Mesendoderm (in vitro differentiated cells): ENCODE data around the gene SAMD4A.
"Not testable (repeated sequence)": the region's sequence is repeated elsewhere in the genome, so short reads cannot be mapped to it uniquely, and the experiment has no call there.

ENCODE experiments used
- DNase-seq: peaks from one replicate; pipeline ENCODE4 v3.0.0; 2013
- H2AK5ac ChIP-seq: 2 replicates; pipeline ENCODE4 v1.6.1; 2013; ENCODE audit warnings: low read length, inconsistent platforms
- H2BK120ac ChIP-seq: 2 replicates; pipeline ENCODE4 v1.6.1; 2013; ENCODE audit warnings: low read depth, mild to moderate bottlenecking, low read length, moderate library complexity, mixed read lengths
- H2BK15ac ChIP-seq: replicated peaks from 2 replicates; pipeline ENCODE4 v1.6.1; 2013; ENCODE audit warnings: low read depth, mild to moderate bottlenecking, moderate library complexity
- H2BK5ac ChIP-seq: 2 replicates; pipeline ENCODE4 v1.6.1; 2013; ENCODE audit warnings: low read length, inconsistent platforms
- H3K18ac ChIP-seq: 2 replicates; pipeline ENCODE4 v1.6.1; 2013; ENCODE audit warnings: mild to moderate bottlenecking, low read length, mixed read lengths
- H3K23ac ChIP-seq: one replicate; pipeline ENCODE4 v1.6.1; 2013; ENCODE audit warnings: low read length
- H3K27ac ChIP-seq: 2 replicates; pipeline ENCODE4 v1.5.1; 2013; ENCODE audit warnings: low read depth, mild to moderate bottlenecking, inconsistent platforms, low read length, moderate library complexity
- H3K27me3 ChIP-seq: 2 replicates; pipeline ENCODE4 v1.6.1; 2013; ENCODE audit warnings: low read length, control low read depth, mild to moderate bottlenecking, inconsistent platforms; ENCODE audit not compliant: insufficient read depth, poor library complexity
- H3K36me3 ChIP-seq: 2 replicates; pipeline ENCODE4 v1.6.1; 2013; ENCODE audit warnings: low read length, inconsistent platforms; ENCODE audit not compliant: control insufficient read depth, insufficient read depth
- H3K4ac ChIP-seq: one replicate; pipeline ENCODE4 v1.6.1; 2013; ENCODE audit warnings: low read depth, mild to moderate bottlenecking, low read length, moderate library complexity
- H3K4me1 ChIP-seq: 2 replicates; pipeline ENCODE4 v1.6.1; 2013; ENCODE audit warnings: low read depth, low read length, inconsistent platforms; ENCODE audit not compliant: control insufficient read depth
- H3K4me2 ChIP-seq: 2 replicates; pipeline ENCODE4 v1.6.1; 2013; ENCODE audit warnings: low read length
- H3K4me3 ChIP-seq: 2 replicates; pipeline ENCODE4 v1.5.1; 2013; ENCODE audit warnings: mild to moderate bottlenecking, low read length
- H3K56ac ChIP-seq: one replicate; pipeline ENCODE4 v1.6.1; 2013; ENCODE audit warnings: low read length
- H3K79me1 ChIP-seq: 2 replicates; pipeline ENCODE4 v1.6.1; 2013; ENCODE audit warnings: low read length, inconsistent platforms
- H3K79me2 ChIP-seq: 2 replicates; pipeline ENCODE4 v1.6.1; 2013; ENCODE audit warnings: mild to moderate bottlenecking, low read length; ENCODE audit not compliant: control insufficient read depth, insufficient read depth
- H3K9ac ChIP-seq: 2 replicates; pipeline ENCODE4 v1.6.1; 2013; ENCODE audit warnings: low read length, inconsistent platforms
- H4K5ac ChIP-seq: one replicate; pipeline ENCODE4 v1.6.1; 2013; ENCODE audit warnings: low read length
- H4K8ac ChIP-seq: one replicate; pipeline ENCODE4 v1.6.1; 2013; ENCODE audit warnings: low read depth, mild to moderate bottlenecking, control low read depth, low read length, moderate library complexity
- WGBS: extraction: QIAGEN DNeasy Blood & Tissue Kit; methylation state at CpG from one replicate; pipeline ENCODE4 v1.1.7; 2013; ENCODE audit warnings: low lambda C conversion rate, missing lambda C conversion rate; ENCODE audit not compliant: insufficient coverage; ENCODE audit errors: extremely low coverage; 5-methylcytosine and 5-hydroxymethylcytosine counted together

SAMD4A gene

GRCh38 chr14:54623279-54624004 is 56.5 kb downstream of the SAMD4A start:
- H3K27ac ChIP-seq = no peak overlapping the region
- H2AK5ac ChIP-seq = no peak overlapping the region

DNA sequence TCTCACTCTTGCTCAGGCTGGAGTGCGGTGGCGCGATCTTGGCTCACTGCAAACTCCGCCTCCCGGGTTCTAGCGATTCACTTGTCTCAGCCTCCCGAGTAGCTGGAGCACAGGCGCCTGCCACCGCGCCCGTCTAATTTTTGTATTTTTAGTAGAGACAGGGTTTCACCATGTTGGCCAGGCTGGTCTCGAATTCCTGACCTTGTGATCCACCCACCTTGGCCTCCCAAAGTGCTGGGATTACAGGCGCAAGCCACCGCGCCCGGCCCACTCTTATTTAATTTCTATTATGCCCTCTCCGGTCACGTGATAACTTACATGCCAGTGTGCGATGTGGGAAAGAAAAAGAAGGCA is 57.1 kb downstream of the SAMD4A start:
- H3K9ac ChIP-seq, H3K27me3 ChIP-seq, H2BK5ac ChIP-seq, H2AK5ac ChIP-seq, H3K56ac ChIP-seq, H3K4me3 ChIP-seq, H3K79me2 ChIP-seq, H4K8ac ChIP-seq, H3K4ac ChIP-seq, H4K5ac ChIP-seq, H3K4me2 ChIP-seq, H3K18ac ChIP-seq, H3K27ac ChIP-seq, H2BK15ac ChIP-seq, H3K36me3 ChIP-seq, H2BK120ac ChIP-seq, H3K23ac ChIP-seq, H3K4me1 ChIP-seq, DNase-seq: not testable (repeated sequence)
- peaks cover 10% of the 10 kb centered on the region for H3K79me1 ChIP-seq
- no CpG with 5 or more reads among the region's 19 CpGs for WGBS

More at GRCh38 chr14:54623279-54624004, 56.5 kb downstream of the SAMD4A start:
- no CpG with 5 or more reads among the region's 1 CpG for WGBS
- Histone ChIP-seq H4K8ac (no peak overlapping the region), H3K23ac (no peak overlapping the region), H3K4me3 (no peak overlapping the region), H3K4me2 (no peak overlapping the region), H4K5ac (no peak overlapping the region), H3K36me3 (no peaks in the 10 kb centered on the region), H3K4ac (no peak overlapping the region), H3K79me2 (peaks cover 8% of the 10 kb centered on the region), H2BK120ac (no peak overlapping the region), H3K18ac (no peak overlapping the region), H2BK15ac (no peak overlapping the region), H2BK5ac (no peak overlapping the region), H3K9ac (no peak overlapping the region), H3K27me3 (no peaks in the 10 kb centered on the region), H3K79me1 (peaks cover 10% of the 10 kb centered on the region), H3K4me1 (peaks cover 3% of the 10 kb centered on the region), H3K56ac (no peak overlapping the region)
- no peak for DNase-seq

DNA sequence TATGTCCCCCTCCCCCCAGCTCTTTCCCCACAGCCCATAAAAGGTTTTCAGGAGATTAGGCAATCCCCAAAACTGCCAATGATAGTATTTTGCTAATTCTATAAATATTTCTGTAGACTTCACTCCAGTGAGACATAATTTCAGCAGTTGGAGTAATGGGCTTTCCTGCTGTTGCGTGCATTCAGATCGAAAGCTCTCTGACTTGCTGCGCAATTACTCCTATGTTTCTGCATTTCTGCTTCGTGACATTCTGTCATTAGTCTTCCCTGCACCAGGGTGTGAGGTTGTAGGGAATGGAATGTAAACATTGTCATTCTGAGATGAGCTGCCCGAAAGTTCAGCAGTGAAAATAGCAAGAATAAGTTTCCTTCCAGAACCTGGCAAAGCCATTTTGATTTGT is 58.2 kb downstream of the SAMD4A start:
- no CpG with 5 or more reads among the region's 5 CpGs for WGBS

GRCh38 chr14:54627219-54627539 is 60.3 kb downstream of the SAMD4A start:
- H3K4me1 ChIP-seq = peaks cover 3% of the 10 kb centered on the region
- peaks cover 10% of the 10 kb centered on the region for H3K79me1 ChIP-seq
- H3K23ac ChIP-seq = peak overlapping the region; percentile 69
- H3K36me3 ChIP-seq = no peaks in the 10 kb centered on the region
- H2AK5ac ChIP-seq = no peak overlapping the region
- H3K27ac ChIP-seq = no peak overlapping the region
- H4K8ac ChIP-seq = no peak overlapping the region
- no peak overlapping the region for H2BK15ac ChIP-seq
- H3K4ac ChIP-seq = no peak overlapping the region
- H2BK5ac ChIP-seq = no peak overlapping the region
- peak overlapping the region; percentile 72 for H3K56ac ChIP-seq
- no peak overlapping the region for H2BK120ac ChIP-seq
- H3K4me2 ChIP-seq = no peak overlapping the region
- WGBS = no CpG with 5 or more reads among the region's 4 CpGs
- no peak overlapping the region for H3K4me3 ChIP-seq
- H3K9ac ChIP-seq = no peak overlapping the region
- H3K79me2 ChIP-seq = peaks cover 8% of the 10 kb centered on the region
- H3K27me3 ChIP-seq = no peaks in the 10 kb centered on the region
- H4K5ac ChIP-seq = no peak overlapping the region
- DNase-seq = no peak
- peak overlapping the region; percentile 31 for H3K18ac ChIP-seq

More for the DNA sequence above, 58.2 kb downstream of the SAMD4A start:
- no peak overlapping the region for H4K8ac ChIP-seq
- H3K4ac ChIP-seq = no peak overlapping the region
- H3K4me1 ChIP-seq = peaks cover 3% of the 10 kb centered on the region
- H2BK5ac ChIP-seq = no peak overlapping the region
- H3K56ac ChIP-seq = no peak overlapping the region
- H3K23ac ChIP-seq = no peak overlapping the region
- peaks cover 6% of the 10 kb centered on the region for H3K79me2 ChIP-seq
- H3K9ac ChIP-seq = no peak overlapping the region
- no peak overlapping the region for H3K27ac ChIP-seq
- no peaks in the 10 kb centered on the region for H3K27me3 ChIP-seq
- no peak overlapping the region for H4K5ac ChIP-seq
- no peak overlapping the region for H3K4me3 ChIP-seq
- no peaks in the 10 kb centered on the region for H3K36me3 ChIP-seq
- peak; percentile 69 for DNase-seq
- peaks cover 8% of the 10 kb centered on the region for H3K79me1 ChIP-seq
- no peak overlapping the region for H2BK120ac ChIP-seq
- H3K18ac ChIP-seq = no peak overlapping the region
- no peak overlapping the region for H3K4me2 ChIP-seq
- H2BK15ac ChIP-seq = no peak overlapping the region
- H2AK5ac ChIP-seq = no peak overlapping the region

DNA sequence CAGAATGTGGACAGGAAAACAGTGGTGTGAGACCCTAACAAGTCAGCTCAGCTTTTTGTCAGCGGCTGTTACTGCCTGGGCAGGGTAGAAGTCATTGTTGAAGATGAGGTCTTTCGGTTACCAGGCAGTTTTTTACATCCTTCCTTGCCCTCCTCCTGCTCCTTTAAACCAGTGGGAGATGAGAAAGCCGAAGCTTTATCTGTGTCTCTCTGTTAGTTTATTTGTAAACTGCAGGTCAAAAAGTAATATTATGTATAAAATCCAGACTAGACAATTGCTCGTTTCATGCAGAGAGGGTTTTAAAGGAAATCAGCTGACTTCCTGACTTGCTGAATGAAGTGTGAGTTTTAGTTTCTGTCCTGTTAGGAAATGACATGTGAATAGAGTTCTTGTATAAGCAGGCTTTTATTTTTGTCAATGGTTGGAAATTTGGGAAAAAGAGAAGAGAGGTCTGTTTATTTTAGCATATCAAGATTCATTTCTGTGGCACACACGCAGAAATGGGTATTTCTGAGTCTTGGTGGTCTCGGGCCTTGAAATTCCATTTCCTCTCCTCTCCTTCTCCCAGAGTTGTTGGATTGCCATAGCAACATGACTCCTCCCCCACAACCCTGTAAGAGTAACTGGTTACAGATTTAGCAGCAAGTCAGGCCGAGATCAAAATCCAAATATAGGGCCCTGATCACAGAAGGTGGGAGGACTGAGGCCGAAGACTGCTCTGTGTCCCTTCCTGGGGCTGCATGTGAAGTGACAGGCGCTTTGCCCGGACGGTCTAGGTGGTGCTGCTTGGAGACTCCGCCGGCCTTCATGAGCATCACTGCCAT is 60.8 kb downstream of the SAMD4A start:
- Histone ChIP-seq H4K5ac (no peak overlapping the region), H3K9ac (no peak overlapping the region), H3K4me1 (peaks cover 3% of the 10 kb centered on the region), H3K23ac (peak overlapping the region; percentile 69), H3K27ac (no peak overlapping the region), H2BK15ac (no peak overlapping the region), H2BK5ac (no peak overlapping the region), H2BK120ac (no peak overlapping the region), H3K4ac (no peak overlapping the region), H3K79me2 (peaks cover 8% of the 10 kb centered on the region), H3K79me1 (peaks cover 10% of the 10 kb centered on the region), H3K36me3 (no peaks in the 10 kb centered on the region), H3K18ac (peak overlapping the region; percentile 31), H3K4me3 (no peak overlapping the region), H3K27me3 (no peaks in the 10 kb centered on the region), H3K56ac (peak overlapping the region; percentile 72), H4K8ac (no peak overlapping the region), H3K4me2 (no peak overlapping the region), H2AK5ac (no peak overlapping the region)
- WGBS = no CpG with 5 or more reads among the region's 13 CpGs
- peak; percentile 86 for DNase-seq
